ENCODE data around the gene TRIM10. TPM values are rescaled to one million over a fixed set of nuclear protein-coding genes. Genes with fewer than 3 reads are reported as not detected.
A peak's percentile ranks its signal among the peaks of the same experiment; 100 is the strongest.

TRIM10 gene, protein sequence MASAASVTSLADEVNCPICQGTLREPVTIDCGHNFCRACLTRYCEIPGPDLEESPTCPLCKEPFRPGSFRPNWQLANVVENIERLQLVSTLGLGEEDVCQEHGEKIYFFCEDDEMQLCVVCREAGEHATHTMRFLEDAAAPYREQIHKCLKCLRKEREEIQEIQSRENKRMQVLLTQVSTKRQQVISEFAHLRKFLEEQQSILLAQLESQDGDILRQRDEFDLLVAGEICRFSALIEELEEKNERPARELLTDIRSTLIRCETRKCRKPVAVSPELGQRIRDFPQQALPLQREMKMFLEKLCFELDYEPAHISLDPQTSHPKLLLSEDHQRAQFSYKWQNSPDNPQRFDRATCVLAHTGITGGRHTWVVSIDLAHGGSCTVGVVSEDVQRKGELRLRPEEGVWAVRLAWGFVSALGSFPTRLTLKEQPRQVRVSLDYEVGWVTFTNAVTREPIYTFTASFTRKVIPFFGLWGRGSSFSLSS
- under 1 TPM; 0.36 to 0.38 TPM for total RNA-seq

DNA sequence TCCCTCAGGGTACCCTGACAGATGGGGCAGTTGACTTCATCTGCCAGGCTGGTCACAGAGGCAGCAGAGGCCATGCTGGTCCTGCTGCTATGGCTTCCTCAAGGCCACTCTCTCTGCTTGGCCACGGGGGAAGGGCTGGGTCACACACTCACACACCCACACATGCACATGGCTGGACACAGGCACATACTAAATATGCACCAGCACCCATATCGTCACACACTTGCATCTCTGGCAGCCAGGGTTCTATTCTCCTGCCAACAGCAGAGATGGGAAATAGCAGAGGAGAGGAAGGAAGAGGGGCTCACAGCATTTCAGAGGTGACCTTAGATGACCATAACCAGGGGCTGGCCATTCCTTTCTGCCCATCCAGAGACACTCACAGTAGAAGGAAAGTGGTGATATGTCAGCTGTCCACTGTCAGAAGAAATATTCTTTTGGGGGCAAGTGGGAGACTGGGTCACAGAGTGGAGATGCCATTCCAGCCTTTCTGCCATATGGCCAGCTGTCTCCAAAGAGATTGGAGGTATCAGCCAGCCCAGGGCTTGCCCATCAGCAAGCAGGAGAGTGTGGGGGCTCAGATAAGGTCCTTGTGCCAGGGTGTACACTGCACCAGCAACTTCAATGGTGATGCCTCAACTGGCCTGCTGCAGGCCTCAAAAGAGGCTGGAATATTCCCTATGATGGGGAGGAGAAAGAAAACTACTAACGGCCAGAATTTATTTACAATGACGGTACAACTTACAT is at the start of gene TRIM10:
TSS of gene TRIM10 (minus strand) at position 427 of the 747 bp plus-strand sequence. CDS start at position 74, 353 bp downstream.
- Mint-ChIP-seq H3K36me3 (no peaks in the 10 kb centered on the region), H3K4me3 (no peak within 1 kb of the TSS), H3K27ac (no peak within 1 kb of the TSS), H3K4me1 (ENCODE audit: low read depth) (peaks cover 39% of the 10 kb centered on the region), H3K27me3 (peaks cover 10% of the 10 kb centered on the region), H3K9me3 (no peaks in the 10 kb centered on the region)
- CTCF ChIA-PET: no interaction called here
- intact Hi-C loops (cut with micrococcal nuclease): loop anchor here (5.0 kb wide), 1 partner anchor 314 kb away; no protein-coding TSS in a partner anchor
- DNase-seq: no peak
- POLR2A ChIA-PET: no interaction called here

DNA sequence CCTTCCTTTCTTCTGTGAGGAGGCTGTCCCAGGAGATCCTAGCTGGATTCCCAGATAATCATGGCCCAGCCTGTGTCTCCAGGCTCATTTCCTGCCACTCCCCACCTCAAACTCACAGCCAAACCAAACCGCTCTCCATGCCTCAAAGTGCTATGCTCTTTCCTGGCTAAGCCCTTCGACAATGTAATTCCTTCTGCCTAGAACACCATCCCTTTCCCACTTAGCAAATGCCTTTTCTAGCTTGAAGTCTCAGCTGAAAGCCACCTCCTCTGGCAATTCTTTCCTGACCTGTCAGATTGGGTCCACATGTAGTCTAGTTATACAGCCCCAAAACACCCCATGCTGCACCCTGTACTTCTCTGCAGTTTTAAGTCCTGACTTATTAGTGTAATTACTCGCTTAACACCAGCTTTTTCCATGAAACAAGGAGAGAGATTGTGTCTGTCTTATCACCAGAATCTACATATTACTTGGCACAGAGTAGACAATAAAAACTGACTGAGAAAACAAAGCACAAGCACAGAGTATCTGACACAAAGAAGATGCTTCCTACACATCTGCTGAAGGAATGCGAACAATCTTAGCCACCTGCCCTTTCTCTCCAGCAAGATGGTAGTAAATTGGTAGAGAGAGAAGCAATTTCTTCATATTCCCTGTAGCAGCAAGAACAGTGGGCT is 46.7 kb upstream of the TRIM10 start:
- ChIA-PET POLR2A (no interaction called here), CTCF (interaction anchor here (1.1 to 2.9 kb wide), 3 partner anchors 11 to 189 kb away, joined by 3 to 11 read pairs (median 10); no protein-coding TSS in a partner anchor)
- Mint-ChIP-seq H3K27me3 (no peaks in the 10 kb centered on the region), H3K9me3 (no peaks in the 10 kb centered on the region), H3K4me3 (no peak overlapping the region), H3K27ac (no peak overlapping the region), H3K4me1 (ENCODE audit: low read depth) (peaks cover 72% of the 10 kb centered on the region), H3K36me3 (peaks cover 31% of the 10 kb centered on the region)
- no peak for DNase-seq
- intact Hi-C loops (cut with micrococcal nuclease): no loop called here

DNA sequence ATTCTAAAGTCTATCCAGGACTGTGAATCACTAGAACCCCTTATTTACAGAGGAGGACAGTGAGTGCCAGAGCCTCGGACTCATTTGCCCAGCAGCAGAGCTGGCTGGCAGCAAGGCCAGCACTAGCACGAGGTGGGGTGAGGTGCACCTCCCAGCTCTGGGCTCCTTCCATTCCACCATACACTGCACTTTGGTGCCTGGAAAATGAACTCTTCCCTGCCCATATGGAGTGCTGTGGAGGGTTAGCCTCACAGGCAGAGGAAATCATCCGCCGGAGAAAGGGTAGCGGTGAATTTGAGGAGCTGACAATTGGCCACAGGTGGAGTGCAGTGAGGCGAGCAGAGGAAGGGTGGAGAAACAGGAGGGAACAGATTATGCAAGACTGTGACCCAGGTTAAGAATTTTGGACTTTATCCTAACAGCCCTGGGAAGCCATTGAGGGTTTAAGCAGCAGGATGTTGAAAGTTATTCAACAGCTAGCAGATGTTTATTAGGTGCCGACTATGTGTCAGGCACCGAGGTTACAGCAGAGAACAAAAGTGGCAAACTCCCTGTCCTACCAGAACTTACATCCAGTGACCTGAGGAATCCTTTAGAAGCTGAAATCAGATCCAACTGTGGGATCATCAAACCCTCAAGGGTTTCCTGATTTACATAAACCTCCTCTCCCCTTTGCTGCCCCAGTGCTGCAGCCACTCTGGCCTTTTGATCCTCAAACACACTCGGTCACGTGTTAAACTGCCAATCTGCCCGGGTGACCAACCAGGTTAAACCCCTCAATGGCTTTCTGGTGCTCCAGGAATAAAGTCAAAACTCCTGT is 46.0 kb upstream of the TRIM10 start:
- POLR2A ChIA-PET: no interaction called here
- intact Hi-C loops (cut with micrococcal nuclease): no loop called here
- DNase-seq: no peak
- H3K27ac Mint-ChIP-seq: no peak overlapping the region
- no peaks in the 10 kb centered on the region for H3K27me3 Mint-ChIP-seq
- H3K4me3 Mint-ChIP-seq: no peak overlapping the region
- H3K4me1 Mint-ChIP-seq (ENCODE audit: low read depth): peaks cover 73% of the 10 kb centered on the region
- peaks cover 31% of the 10 kb centered on the region for H3K36me3 Mint-ChIP-seq
- CTCF ChIA-PET: interaction anchor here (2.5 to 2.9 kb wide), 2 partner anchors 12 to 76 kb away, joined by 10 to 11 read pairs; no protein-coding TSS in a partner anchor
- H3K9me3 Mint-ChIP-seq: no peaks in the 10 kb centered on the region

DNA sequence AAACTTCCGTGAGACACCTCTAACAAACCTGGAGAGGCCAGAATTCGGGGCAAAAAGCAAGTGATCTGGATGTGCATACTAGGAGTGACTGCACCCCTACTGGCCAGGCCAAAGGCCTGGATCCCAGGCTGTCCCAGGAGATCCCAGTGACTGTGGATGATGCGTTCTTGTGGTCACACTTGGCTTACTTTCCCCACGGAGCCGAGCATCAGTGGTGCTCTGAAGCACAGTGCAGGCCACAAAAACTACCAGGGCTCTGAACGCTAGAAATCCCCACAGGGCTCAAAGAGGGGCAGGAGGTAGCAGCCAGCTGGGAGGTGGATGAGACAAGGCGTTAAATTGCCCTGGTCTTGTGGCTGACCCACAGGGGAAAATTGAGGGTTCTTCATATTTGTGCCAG is 45.1 kb upstream of the TRIM10 start:
- Mint-ChIP-seq H3K27ac (no peak overlapping the region), H3K36me3 (peaks cover 32% of the 10 kb centered on the region)
- POLR2A ChIA-PET: no interaction called here

DNA sequence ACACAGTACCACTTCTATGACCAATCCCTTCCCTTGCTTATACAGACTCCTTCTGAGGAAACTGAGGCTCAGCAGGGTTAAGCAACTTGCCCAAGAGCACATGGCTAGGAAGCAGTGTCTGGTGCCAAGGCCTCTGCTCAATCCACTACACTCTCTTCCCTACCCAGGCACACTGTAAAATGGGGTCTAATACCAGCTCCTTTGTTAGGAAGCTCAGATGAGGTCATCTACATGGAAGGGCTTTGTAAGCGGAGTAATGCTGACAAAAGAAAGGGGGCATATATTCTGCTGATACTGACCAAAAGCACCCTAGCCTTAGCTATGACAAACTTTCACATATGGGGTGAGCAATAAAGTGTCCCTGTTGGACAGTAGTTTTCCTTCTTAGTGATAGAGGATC is 43.1 kb upstream of the TRIM10 start:
- no peaks in the 10 kb centered on the region for H3K9me3 Mint-ChIP-seq
- H3K4me3 Mint-ChIP-seq: no peak overlapping the region
- no peaks in the 10 kb centered on the region for H3K27me3 Mint-ChIP-seq
- no peak for DNase-seq
- POLR2A ChIA-PET: no interaction called here
- no peak overlapping the region for H3K27ac Mint-ChIP-seq
- intact Hi-C loops (cut with micrococcal nuclease): no loop called here
- H3K4me1 Mint-ChIP-seq (ENCODE audit: low read depth): peaks cover 58% of the 10 kb centered on the region
- CTCF ChIA-PET: interaction anchor here (1.0 kb wide), 2 partner anchors 15 to 101 kb away, joined by 3 read pairs; no protein-coding TSS in a partner anchor
- peaks cover 28% of the 10 kb centered on the region for H3K36me3 Mint-ChIP-seq

More for the DNA sequence above, 45.1 kb upstream of the TRIM10 start:
- intact Hi-C loops (cut with micrococcal nuclease): no loop called here
- H3K4me3 Mint-ChIP-seq: no peak overlapping the region
- DNase-seq: no peak
- CTCF ChIA-PET: interaction anchor here (1.2 to 2.9 kb wide), 4 partner anchors 11 to 103 kb away, joined by 3 to 11 read pairs (median 8); no protein-coding TSS in a partner anchor
- no peaks in the 10 kb centered on the region for H3K27me3 Mint-ChIP-seq
- H3K4me1 Mint-ChIP-seq (ENCODE audit: low read depth): peaks cover 70% of the 10 kb centered on the region
- H3K9me3 Mint-ChIP-seq: no peaks in the 10 kb centered on the region

DNA sequence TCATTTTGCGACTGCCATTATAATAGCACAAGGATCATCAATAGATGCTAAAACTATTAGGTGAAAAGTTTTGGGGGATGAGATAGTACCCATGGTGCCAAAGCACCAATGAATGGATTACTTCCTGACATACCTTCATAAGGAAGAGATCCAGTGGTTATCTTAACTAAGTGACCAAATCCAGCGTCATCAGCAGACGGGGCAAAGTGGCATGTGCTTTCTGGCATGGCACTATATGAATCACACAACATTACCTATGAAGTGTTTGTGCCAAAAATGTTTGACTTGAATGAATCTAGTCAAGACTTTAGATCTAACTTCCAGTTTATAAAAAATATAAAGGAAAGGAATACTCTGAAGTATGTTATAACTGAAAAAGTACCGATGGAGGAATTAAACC is 41.4 kb upstream of the TRIM10 start:
- POLR2A ChIA-PET: no interaction called here
- no peak overlapping the region for H3K27ac Mint-ChIP-seq
- peaks cover 28% of the 10 kb centered on the region for H3K36me3 Mint-ChIP-seq
- CTCF ChIA-PET: no interaction called here
- no peak for DNase-seq
- no peaks in the 10 kb centered on the region for H3K27me3 Mint-ChIP-seq
- intact Hi-C loops (cut with micrococcal nuclease): no loop called here
- peaks cover 40% of the 10 kb centered on the region for H3K4me1 Mint-ChIP-seq (ENCODE audit: low read depth)
- no peak overlapping the region for H3K4me3 Mint-ChIP-seq
- H3K9me3 Mint-ChIP-seq: no peaks in the 10 kb centered on the region

DNA sequence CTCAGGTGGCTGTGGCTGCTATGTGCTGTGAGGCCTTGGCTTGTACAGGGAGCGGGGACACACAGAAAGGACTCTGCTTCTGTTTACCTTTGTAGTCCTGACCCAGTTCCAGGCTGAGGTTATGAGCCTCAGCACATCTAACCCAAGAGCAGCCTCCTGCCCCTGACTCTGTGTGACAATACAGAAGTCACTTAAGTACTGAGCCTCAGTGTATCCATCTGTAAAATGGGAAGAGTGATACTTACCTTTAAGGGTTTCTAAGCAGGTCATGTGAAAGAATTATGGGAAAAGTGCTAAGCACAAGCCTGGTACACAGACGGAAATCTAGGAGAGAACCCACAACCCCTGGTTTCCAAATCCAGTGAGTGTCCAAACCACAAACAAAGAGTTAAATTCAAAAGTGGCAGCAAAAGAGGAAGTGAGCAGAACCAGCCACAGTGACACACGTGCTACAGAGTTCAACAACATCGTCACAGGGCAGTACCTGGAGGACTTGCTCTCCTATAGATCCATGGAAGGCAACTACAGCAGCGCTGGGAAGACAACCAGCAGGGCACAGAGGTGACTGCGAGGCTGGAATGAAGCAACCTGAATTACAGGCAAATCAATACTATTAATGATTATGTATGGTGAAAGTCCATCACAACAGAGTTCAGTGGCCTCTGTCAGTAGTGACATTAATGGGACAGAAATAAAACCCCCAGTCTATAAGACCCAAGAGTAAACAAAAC is 39.7 kb upstream of the TRIM10 start:
- intact Hi-C loops (cut with micrococcal nuclease): no loop called here
- Mint-ChIP-seq H3K27ac (peak overlapping the region; percentile 35), H3K4me1 (ENCODE audit: low read depth) (peaks cover 32% of the 10 kb centered on the region), H3K9me3 (no peaks in the 10 kb centered on the region), H3K36me3 (peaks cover 36% of the 10 kb centered on the region), H3K27me3 (no peaks in the 10 kb centered on the region), H3K4me3 (no peak overlapping the region)
- ChIA-PET POLR2A (no interaction called here), CTCF (no interaction called here)
- DNase-seq: no peak

DNA sequence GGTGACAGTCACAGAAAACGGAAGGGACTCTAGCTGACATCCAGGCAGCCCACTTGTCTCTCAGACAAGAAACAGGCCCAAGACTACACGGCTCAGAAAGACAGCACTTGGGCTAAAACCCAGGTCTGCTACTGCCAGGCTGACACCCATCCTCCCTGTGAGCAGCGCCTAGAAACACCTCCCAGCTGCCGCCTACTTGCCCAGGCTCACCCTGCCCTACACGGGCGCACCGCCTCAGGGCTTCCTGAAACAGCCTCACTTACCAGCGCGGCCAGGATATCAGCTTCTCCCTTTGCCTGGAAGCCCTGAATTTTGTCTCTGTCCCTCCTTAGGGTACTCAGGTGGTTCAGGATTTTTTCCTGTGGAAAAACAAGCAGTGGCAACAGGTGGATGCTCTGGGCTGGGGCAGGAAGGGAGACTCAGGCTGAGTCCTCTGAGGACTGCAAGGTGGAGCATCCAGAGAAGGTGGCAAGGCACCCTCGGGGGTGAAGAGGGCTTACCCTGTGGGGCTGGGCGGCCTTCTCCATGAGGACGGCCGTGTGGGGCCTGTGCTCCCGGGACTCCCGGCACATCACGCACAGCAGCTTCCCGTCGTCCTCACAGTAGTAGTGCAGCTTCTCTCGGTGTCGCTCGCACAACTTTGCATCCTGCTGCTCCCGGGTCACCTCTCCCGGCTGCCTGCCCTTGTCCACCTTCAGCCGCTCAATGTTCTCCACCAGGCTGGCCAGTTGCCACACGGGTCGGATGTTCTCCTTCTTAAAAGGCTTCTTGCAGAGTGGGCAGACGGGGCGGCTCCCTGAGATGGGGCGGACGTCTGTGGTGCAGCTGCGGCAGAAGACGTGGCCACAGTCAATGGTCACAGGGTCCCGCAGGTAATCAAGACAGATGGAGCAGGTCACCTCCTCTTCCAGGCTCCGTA is 37.4 kb upstream of the TRIM10 start:
- no peaks in the 10 kb centered on the region for H3K27me3 Mint-ChIP-seq

DNA sequence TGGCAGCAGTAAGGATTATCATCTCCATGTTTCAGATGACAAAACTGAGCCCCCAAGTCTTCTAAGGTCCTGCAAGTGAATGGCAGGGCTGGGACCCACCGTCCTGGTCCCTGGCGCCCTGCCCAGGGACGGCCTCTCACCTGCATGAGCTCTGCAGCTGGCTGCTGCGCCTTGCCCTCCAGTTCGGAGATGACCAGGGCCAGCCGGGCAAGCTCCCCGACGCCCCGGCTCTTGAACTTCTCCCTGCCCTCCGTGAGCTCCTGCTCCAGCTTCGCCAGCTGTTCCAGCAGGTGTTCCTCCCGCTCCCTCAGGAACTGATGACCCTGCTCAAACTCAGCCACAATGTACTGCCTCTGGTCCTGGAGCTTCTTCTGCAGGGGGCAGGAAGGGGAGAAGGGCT is 35.4 kb upstream of the TRIM10 start:
- H3K4me1 Mint-ChIP-seq (ENCODE audit: low read depth): peaks cover 9% of the 10 kb centered on the region
- no peak overlapping the region for H3K27ac Mint-ChIP-seq
- peaks cover 41% of the 10 kb centered on the region for H3K36me3 Mint-ChIP-seq
- no peak for DNase-seq
- H3K27me3 Mint-ChIP-seq: no peaks in the 10 kb centered on the region
- no peaks in the 10 kb centered on the region for H3K9me3 Mint-ChIP-seq
- POLR2A ChIA-PET: interaction anchor here (0.8 to 1.3 kb wide), 3 partner anchors 14 to 431 kb away, joined by 3 to 4 read pairs (median 4); partner anchors contain the start of gene TRIM26
- CTCF ChIA-PET: interaction anchor here (0.6 kb wide), 1 partner anchor 81 kb away, joined by 3 read pairs; no protein-coding TSS in a partner anchor
- no peak overlapping the region for H3K4me3 Mint-ChIP-seq
- intact Hi-C loops (cut with micrococcal nuclease): no loop called here

More for the DNA sequence above, 37.4 kb upstream of the TRIM10 start:
- Mint-ChIP-seq H3K4me1 (ENCODE audit: low read depth) (peaks cover 18% of the 10 kb centered on the region), H3K4me3 (no peak overlapping the region), H3K36me3 (peaks cover 36% of the 10 kb centered on the region), H3K27ac (no peak overlapping the region), H3K9me3 (no peaks in the 10 kb centered on the region)
- ChIA-PET POLR2A (no interaction called here), CTCF (no interaction called here)
- no peak for DNase-seq
- intact Hi-C loops (cut with micrococcal nuclease): no loop called here

DNA sequence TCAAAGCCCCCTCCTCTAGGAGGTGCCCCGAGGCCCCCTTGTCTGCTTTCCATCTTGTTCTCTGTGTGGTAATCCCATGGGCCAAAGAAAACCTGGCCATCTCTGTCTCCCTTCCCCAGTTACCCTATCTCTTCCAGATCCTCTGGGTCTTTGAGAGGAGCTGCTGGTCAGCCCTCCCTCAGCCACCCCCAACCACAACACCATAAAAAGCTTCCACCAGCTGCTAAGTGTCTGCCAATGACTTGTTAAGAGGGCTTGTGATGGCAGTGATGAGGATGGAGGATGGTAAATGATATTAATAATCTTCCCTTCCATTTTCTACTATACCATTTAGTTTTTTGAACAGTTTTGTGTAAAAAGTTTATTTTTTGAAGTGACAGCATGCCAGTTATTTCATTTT is 34.9 kb upstream of the TRIM10 start:
- Mint-ChIP-seq H3K36me3 (peaks cover 41% of the 10 kb centered on the region), H3K9me3 (no peaks in the 10 kb centered on the region), H3K27me3 (no peaks in the 10 kb centered on the region), H3K27ac (no peak overlapping the region), H3K4me1 (ENCODE audit: low read depth) (peaks cover 5% of the 10 kb centered on the region), H3K4me3 (no peak overlapping the region)
- ChIA-PET CTCF (interaction anchor here (0.6 kb wide), 1 partner anchor 80 kb away, joined by 3 read pairs; no protein-coding TSS in a partner anchor), POLR2A (interaction anchor here (0.8 to 1.3 kb wide), 3 partner anchors 13 to 430 kb away, joined by 3 to 4 read pairs (median 4); partner anchors contain the start of gene TRIM26)
- DNase-seq: no peak
- intact Hi-C loops (cut with micrococcal nuclease): no loop called here
